Measurements from ENCODE around the gene PI4KA.
A peak's percentile ranks its signal among the peaks of the same experiment; 100 is the strongest.

PI4KA gene

GRCh38 chr22:20881869-20882815 lies 23.5 kb upstream of the PI4KA start:
- no peak for DNase-seq (ENCODE audit: low read depth in 2 of 2)

- no peak for DNase-seq (ENCODE audit: low read depth in 2 of 2)
Observed at GRCh38 chr22:20881231-20881630, 22.6 kb upstream of the PI4KA start.

GRCh38 chr22:20877715-20878114 lies 19.1 kb upstream of the PI4KA start:
- no peak for DNase-seq (ENCODE audit: low read depth in 2 of 2)

- DNase-seq (ENCODE audit: low read depth in 2 of 2): no peak
Observed at GRCh38 chr22:20875296-20875695, 16.7 kb upstream of the PI4KA start.

GRCh38 chr22:20873214-20873613 lies 14.6 kb upstream of the PI4KA start:
- DNase-seq (ENCODE audit: low read depth in 2 of 2): no peak

GRCh38 chr22:20869234-20869633 lies 10.6 kb upstream of the PI4KA start:
- no peak for DNase-seq (ENCODE audit: low read depth in 2 of 2)

- DNase-seq (ENCODE audit: low read depth in 2 of 2): no peak
Observed at GRCh38 chr22:20868025-20868962, 9.7 kb upstream of the PI4KA start.

- no peak for DNase-seq (ENCODE audit: low read depth in 2 of 2)
Observed at GRCh38 chr22:20867179-20868024, 8.8 kb upstream of the PI4KA start.

- DNase-seq (ENCODE audit: low read depth in 2 of 2): no peak
Observed at GRCh38 chr22:20866736-20867135, 8.1 kb upstream of the PI4KA start.

GRCh38 chr22:20865875-20866445 lies 7.3 kb upstream of the PI4KA start:
- no peak for DNase-seq (ENCODE audit: low read depth in 2 of 2)

GRCh38 chr22:20865331-20865730 lies 6.7 kb upstream of the PI4KA start:
- DNase-seq (ENCODE audit: low read depth in 2 of 2): no peak

GRCh38 chr22:20864186-20864908 lies 5.7 kb upstream of the PI4KA start:
- no peak for DNase-seq (ENCODE audit: low read depth in 2 of 2)

- DNase-seq (ENCODE audit: low read depth in 2 of 2): no peak
Observed at GRCh38 chr22:20863366-20863765, 4.8 kb upstream of the PI4KA start.

GRCh38 chr22:20862540-20862939 lies 3.9 kb upstream of the PI4KA start:
- no peak for DNase-seq (ENCODE audit: low read depth in 2 of 2)

GRCh38 chr22:20859615-20860014 lies 1.0 kb upstream of the PI4KA start:
- no peak for DNase-seq (ENCODE audit: low read depth in 2 of 2)

- DNase-seq (ENCODE audit: low read depth in 2 of 2): peak; percentile 76 to 77
Observed at GRCh38 chr22:20857838-20858614, 585 bp downstream of the PI4KA start.

- no peak for DNase-seq (ENCODE audit: low read depth in 2 of 2)
Observed at GRCh38 chr22:20857247-20857643, 1.4 kb downstream of the PI4KA start.

GRCh38 chr22:20853236-20853660 lies 5.4 kb downstream of the PI4KA start:
- DNase-seq (ENCODE audit: low read depth in 2 of 2): no peak

- DNase-seq (ENCODE audit: low read depth in 2 of 2): no peak
Observed at GRCh38 chr22:20852503-20852902, 6.1 kb downstream of the PI4KA start.

- DNase-seq (ENCODE audit: low read depth in 2 of 2): no peak
Observed at GRCh38 chr22:20852076-20852475, 6.5 kb downstream of the PI4KA start.

Measured in stimulated activated CD8-positive, alpha-beta memory T cell treated with anti-CD3 and anti-CD28 coated beads, Interleukin-2, amount 100 ng/mL, for 48 hours (primary cell).